GM21526 (cell line): ENCODE data around the gene IL32.
"Not testable (repeated sequence)": the region's sequence is repeated elsewhere in the genome, so short reads cannot be mapped to it uniquely, and the experiment has no call there.

Experiments used
- ATAC-seq: cut with Tn5 transposase; IDR thresholded peaks from one replicate; pipeline ENCODE4 v1.9.1; 2021; ENCODE audit warnings: moderate library complexity; ENCODE audit not compliant: unreplicated experiment, low FRiP score

The IL32 gene

DNA sequence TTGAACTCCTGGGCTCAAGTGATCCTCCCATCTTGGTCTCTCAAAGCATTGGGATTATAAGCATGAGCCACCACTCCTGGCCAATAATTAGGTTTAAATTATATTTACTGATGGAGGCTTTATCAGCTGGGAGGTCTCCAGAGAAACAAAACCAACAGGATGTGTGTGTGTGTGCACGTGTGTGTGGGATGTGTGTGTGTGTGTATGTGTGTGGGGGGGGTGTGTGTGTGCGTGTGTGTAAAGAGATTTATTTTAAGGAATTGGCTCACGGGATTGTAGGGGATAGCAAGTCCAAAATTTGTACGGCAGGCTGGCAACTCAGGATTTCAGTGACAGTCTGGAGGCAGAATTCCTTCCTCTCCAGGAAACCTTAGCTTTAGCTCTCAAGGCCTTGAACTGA, 14.4 kb upstream of the IL32 start:
- ATAC-seq = no peak

DNA sequence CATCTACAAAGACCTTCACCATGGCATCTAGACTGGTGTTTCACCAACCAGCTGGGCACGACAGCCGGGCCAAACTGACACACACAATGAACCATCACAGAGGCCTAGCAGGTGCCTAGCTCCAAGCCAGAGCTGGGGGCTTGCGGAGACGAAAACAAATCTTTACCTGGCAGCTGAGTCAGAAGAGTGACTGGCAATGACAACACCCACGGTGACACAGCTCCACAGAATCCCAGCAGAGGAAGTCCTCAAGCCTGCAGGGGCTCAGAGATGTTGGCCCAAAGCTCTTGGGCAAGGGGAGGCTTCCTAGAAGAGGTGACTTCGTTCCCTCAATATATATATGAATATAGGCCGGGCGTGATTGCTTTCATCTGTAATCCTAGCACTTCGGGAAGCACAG, 13.9 kb upstream of the IL32 start:
- no peak for ATAC-seq

DNA sequence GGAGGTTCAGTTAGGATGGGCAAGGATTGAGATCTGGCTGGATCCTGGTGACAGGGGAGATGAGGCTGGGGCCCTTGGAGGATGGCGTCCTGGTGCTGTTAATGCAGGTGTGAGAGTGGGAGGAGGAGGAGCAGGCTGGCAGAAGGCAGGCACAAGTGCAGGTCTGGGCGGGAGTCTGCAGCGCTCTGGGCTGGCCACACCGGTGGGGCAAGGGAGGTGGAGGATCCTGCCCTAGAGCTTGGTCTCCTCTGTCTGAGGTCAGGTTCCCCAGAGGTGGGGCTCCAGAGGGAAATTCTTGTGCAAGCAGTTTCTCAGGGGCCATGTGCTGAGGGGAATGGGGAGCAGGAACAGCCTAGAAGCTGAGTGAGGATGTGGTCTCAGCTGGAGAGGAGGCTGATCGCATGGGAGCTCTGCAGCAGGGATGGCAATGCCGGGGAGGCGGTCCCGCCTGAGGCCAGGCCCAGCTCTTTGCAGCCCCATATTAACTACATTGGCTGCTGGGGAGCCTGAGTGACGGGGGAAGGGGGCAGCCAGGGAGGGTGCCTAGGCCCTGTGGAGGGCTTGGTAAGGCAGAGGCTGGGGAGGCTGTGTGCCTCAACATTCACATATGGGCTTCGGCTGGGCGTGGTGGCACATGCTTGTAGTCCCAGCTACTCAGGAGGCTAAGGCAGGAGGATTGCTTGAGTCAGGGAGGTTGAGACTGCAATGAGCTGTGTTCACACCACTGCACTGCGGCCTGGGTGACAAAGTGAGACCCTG, 12.7 kb upstream of the IL32 start:
- ATAC-seq = not testable (repeated sequence)

DNA sequence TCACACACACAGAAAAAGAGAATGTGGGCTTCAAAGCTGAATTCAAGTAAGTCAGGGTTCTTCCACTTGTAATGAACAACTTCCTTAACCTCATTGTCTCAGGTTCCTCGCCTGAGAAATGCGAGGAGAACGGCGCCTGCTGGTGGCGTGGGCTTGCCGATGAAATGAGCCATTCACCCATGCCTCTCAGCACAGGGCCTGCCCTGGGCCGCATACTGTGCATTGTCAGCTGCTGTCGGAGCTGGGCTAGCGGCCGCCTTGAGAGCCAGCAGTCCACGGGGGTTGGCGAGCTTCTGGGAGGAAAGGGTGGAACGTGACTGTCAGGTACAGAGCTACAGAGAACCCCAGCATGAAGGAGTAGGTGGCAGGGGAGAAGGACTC, 12.1 kb upstream of the IL32 start:
- not testable (repeated sequence) for ATAC-seq

DNA sequence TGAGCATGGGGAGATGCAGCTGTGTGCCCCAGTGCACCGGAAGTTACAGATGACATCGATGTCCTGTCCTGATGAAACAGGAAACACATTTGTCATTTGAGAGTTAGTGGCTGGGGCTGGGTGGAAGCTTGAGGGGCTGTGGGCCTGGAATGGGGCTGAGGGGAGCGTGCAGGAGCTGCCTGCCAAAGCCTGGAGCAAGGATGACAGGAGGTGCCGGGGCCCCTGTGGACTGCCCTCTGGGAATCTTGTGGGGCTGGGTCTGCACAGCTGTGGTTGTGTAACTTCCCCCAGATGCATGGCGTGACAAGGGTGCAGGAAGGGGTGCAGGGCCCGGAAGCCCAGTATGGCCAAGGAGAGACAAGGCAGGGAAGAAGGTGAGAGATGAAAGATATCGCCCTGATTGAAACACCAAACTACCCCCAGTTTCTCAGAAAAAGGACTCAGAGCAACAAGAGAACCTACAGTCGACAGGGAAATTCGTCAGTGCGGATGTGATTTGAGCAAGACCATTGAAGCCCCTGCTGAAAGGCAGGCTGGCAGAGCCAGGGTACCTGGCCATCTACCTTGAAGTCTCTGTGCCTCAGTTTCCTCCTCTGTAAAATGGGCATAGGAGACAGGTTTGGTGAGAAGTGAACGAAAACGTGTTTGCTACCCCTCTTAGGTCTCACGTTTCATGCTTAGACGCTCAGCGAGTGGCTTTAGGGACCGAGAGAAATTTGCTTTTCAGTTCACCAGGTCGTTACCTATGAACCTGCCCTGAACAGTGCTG, 10.3 kb upstream of the IL32 start:
- ATAC-seq = no peak

DNA sequence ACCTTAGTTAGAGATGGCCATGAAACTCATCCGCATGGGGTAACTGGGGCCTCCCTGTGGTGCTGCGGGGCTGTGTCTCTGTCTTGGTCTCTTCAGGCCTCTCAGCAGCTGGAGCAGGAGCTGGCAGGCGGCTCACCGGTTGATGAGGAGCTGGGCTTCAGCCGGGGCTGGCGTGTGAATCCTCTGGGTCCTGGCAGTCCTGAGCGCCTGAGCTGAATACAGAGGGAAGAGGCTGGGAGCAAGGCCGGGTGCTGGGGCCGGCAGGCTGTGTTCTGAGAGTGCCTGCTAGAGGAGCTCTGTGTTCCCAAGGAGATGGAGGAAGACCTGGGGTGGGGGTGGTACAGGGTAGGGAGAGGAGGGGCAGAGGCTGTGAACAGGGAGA, 9.7 kb upstream of the IL32 start:
- ATAC-seq = not testable (repeated sequence)

DNA sequence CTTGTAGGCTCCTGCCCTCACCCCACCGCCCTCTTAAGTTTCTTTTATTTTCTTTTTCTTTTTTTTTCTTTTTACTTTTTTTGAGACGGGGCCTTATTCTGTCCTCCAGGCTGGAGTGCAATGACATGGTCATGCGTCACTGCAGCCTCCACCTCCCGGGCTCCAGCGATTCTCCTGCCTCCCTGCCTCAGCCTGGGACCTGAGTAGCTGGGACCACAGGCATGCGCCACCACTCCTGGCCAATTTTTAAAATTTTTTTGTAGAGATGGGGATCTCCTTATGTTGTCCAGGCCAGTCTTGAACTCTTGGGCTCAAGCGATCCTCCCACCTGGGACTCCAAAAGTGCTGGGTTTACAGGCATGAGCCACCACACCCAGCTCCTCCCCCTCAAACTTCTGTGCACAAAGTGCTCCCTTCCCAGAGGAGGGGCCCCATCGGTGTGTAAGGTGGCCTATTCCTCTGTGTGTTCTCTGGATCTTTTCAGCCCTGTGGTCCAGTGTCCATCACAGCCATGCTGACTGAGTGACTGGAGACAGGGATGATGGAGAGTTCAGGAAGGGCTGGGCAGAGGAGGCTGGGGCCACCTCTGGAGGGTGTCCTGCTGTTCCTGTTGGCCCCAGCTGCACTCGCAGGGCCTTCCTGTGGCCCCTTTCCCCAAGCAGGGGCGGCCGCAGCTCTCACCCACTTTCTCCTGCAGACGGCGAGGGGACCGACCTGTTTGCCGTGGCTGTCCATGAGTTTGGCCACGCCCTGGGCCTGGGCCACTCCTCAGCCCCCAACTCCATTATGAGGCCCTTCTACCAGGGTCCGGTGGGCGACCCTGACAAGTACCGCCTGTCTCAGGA, 8.9 kb upstream of the IL32 start:
- ATAC-seq = no peak

- no peak for ATAC-seq
These were observed 8.0 kb upstream of the IL32 start for GRCh38 chr16:3057181-3058138.

DNA sequence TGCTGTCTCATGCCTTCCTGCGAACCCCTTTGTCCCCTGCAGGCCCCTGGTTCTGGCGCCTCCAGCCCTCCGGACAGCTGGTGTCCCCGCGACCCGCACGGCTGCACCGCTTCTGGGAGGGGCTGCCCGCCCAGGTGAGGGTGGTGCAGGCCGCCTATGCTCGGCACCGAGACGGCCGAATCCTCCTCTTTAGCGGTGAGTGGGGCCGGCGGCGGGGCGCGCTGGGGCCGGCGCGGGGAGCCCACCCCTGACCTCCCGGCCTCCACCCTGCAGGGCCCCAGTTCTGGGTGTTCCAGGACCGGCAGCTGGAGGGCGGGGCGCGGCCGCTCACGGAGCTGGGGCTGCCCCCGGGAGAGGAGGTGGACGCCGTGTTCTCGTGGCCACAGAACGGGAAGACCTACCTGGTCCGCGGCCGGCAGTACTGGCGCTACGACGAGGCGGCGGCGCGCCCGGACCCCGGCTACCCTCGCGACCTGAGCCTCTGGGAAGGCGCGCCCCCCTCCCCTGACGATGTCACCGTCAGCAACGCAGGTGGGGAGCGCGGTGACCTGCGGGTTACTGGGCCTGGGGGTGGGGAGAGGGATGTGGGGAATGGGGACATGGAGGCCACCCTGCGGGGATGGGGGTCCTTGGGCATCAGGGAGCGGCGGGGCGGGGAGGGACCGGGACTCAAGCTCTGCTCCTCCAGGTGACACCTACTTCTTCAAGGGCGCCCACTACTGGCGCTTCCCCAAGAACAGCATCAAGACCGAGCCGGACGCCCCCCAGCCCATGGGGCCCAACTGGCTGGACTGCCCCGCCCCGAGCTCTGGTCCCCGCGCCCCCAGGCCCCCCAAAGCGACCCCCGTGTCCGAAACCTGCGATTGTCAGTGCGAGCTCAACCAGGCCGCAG, 7.1 kb upstream of the IL32 start:
- no peak for ATAC-seq

GRCh38 chr16:3059041-3059722, 6.3 kb upstream of the IL32 start:
- peak; percentile 76 for ATAC-seq

DNA sequence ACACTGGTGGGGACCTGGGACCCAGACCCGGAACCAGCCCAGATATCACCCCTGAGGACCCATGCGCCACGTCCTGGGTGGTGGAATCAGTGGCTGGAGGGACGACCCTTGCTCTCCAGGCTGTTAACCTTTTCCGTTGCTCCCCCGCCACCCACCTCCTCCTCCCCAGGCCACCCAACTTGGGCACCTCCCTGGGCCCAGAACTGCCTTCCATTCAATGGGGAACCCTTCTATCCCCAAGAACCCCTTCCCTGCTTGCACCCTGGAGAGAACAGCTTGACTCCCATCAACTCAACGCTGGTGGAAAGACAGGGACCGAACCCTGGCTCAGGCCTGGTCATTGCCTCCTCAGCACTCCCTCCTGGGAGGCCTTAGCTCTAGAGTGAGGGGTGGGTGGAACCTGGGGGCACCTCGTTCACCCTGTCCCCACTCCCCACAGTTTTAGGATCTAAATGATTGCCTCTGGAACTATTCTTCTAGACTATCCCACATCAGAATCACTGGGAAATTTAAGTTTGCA, 5.7 kb upstream of the IL32 start:
- no peak for ATAC-seq

DNA sequence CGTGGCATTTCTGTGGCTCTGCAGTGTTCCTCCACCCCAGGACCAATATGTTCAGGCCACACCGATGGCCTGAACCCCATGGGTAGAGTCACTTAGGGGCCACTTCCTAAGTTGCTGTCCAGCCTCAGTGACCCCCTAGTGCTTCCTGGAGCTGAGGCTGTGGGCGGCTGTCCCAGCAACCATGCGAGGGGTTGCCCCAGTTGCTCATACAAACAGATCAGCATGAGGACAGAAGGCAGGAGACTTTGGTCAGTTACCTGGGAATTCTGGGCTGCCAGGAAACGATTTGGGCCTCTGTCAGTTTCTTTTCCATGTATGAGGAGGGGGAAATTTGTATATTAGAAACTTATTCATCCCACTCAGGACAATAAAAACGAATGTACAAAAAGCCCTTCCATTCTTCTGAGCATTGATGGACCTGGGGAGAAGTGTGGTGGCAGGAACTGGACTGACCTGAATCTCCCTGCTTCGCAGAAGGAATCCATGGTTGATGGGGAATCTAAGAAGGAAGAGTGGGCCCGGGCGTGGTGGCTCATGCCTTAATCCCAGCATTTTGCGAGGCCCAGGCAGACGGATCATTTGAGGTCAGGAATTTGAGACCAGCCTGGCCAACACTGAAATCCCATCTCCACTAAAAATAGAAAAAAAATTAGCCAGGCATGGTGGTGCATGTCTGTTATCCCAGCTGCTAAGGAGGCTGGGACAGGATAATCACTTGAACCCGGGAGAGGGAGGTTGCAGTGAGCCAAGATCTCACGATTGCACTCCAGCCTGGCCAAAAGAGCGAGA, 4.9 kb upstream of the IL32 start:
- no peak for ATAC-seq

DNA sequence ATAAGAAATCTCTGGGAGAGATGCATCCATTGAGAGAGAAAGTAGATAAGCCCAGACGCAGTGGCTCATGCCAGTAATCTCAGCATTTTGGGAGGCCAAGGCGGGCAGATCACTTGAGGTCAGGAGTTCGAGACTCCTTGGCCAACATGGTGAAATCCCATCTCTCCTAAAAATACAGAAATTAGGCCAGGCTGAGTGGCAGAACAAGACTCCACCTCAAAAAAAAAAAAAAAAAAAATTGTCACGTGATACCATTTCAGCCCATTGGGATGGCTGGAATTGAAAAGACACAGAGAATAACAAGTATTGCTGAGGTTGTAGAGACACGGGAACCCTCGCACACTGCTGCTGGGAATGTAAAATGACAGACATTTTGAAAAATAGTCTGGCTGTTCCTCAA, 2.9 kb upstream of the IL32 start:
- ATAC-seq = no peak

GRCh38 chr16:3063625-3064386, 1.6 kb upstream of the IL32 start:
- no peak for ATAC-seq

DNA sequence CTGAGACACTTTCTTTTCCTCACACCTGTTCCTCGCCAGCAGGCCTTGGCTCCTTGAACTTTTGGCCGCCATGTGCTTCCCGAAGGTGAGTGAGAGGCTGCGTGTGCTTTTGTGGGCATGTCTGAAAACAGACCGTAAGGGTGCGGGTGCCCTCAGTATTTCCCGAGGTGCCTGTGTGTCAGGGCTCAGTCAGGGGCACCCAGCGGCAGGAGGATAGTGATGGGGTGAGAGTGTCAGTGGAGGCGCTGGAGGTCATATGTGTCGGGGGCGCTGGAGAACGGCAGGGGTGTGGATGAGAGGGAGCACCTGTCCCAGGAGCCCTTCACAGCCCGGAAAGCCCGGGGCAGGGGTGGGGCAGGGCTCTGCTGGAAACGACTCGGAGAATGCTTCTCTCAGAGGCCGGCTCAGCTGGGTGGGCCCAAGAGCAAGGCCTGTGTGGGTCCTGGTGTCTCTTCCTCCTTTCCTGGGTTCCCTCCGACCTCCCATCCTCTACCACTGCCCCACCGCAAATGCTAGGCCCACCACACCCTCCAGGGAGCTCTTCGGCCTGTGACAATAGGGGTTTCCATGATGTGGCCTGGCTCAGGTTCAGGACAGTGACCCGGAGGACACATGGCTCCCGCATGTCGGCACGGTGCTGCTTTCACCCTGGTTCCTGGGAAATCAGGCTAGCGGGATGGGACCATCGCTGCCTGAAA, 451 bp downstream of the IL32 start:
- ATAC-seq = no peak

GRCh38 chr16:3066440-3066748, 954 bp downstream of the IL32 start:
- no peak for ATAC-seq
